ENCODE results near the gene PIANP.

DNA sequence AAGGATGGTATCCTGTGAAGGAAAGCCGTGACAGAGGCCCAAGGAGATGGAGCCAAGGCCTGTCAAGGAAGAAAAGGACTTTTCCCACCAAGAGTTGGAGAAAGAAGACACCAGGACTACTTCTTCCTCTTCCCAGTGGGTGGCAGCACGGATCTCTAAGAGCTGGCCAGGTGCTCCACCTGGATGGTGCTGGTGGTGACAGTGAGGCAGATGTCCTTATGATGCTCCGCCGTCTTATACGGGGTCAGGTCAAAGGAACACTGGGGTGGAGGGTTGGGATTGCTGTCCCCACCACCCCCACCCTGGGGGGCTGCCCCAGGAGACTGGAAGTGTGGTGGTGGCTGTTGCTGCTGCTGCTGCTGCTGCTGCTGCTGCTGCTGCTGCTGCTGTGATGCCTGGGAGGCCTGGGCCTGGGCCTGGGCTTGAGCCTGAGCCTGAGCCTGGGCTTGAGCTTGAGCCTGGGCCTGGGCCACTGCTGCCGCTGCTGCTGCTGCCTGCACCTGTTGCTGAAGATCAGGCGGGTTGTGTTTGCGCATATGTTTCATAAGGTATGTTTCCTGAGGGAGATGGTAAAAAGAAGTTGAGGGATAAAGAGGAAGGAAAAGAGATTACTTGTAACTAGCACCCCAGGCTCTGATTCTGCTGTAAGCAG lies 32.9 kb downstream of the PIANP start:
- TF ChIP-seq, protein P1, sequence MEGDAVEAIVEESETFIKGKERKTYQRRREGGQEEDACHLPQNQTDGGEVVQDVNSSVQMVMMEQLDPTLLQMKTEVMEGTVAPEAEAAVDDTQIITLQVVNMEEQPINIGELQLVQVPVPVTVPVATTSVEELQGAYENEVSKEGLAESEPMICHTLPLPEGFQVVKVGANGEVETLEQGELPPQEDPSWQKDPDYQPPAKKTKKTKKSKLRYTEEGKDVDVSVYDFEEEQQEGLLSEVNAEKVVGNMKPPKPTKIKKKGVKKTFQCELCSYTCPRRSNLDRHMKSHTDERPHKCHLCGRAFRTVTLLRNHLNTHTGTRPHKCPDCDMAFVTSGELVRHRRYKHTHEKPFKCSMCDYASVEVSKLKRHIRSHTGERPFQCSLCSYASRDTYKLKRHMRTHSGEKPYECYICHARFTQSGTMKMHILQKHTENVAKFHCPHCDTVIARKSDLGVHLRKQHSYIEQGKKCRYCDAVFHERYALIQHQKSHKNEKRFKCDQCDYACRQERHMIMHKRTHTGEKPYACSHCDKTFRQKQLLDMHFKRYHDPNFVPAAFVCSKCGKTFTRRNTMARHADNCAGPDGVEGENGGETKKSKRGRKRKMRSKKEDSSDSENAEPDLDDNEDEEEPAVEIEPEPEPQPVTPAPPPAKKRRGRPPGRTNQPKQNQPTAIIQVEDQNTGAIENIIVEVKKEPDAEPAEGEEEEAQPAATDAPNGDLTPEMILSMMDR (conservative IDR thresholded peaks at IDR 0.05; ENCODE audit: low read length) = peak; percentile 77
- no peak for TF ChIP-seq EZH2phosphoT487 (IDR thresholded peaks at IDR 0.05; ENCODE audit: borderline replicate concordance, low read depth, low read length)

All from OCI-LY7 (cell line).